IMR-90 (cell line): Measurements from ENCODE around the gene ANAPC5. TPM values are rescaled to one million over a fixed set of nuclear protein-coding genes. Genes with fewer than 3 reads are reported as not detected.

ENCODE experiments used
- ATAC-seq: fragments of 200-7000 bp; cut with Tn5 transposase; 2 replicates; pipeline ENCODE4 v1.9.1; 2020; ENCODE audit warnings: low read depth, mild to moderate bottlenecking, moderate library complexity
- BruUV-seq: library from RNA; stranded (reverse); fragments of 400-500 nt; replicated peaks from 2 replicates; lab custom pipeline; 2021; lab: Mats Ljungman, UMichigan
- CTCF ChIA-PET: fragments of 300-600 bp; formaldehyde crosslinking; extraction: SDS; loops from one replicate; lab custom pipeline; 2021; ENCODE audit warnings: antibody characterized with exemption; lab: Yijun Ruan, JAX
- POLR2A ChIA-PET: fragments of 300-600 bp; sonication (Branson Sonifier 250); formaldehyde crosslinking; loops from one replicate; lab custom pipeline; 2022; ENCODE audit warnings: antibody characterized with exemption; ENCODE audit not compliant: unreplicated experiment; lab: Charles Lee
- DNase-seq: peaks from one replicate; pipeline ENCODE4 v3.0.0; 2013
- H2AFZ ChIP-seq: replicated peaks from 2 replicates; pipeline ENCODE3; 2013; ENCODE audit warnings: low read length, mild to moderate bottlenecking; ENCODE audit not compliant: poor library complexity
- H2AK5ac ChIP-seq: 2 replicates; pipeline ENCODE4 v1.6.1; 2013; ENCODE audit warnings: low read depth, low read length, inconsistent platforms
- H2AK9ac ChIP-seq: replicated peaks from 2 replicates; pipeline ENCODE3; 2013; ENCODE audit warnings: mild to moderate bottlenecking, low read depth, low read length, moderate library complexity; ENCODE audit not compliant: poor library complexity
- H2BK120ac ChIP-seq: 2 replicates; pipeline ENCODE4 v1.6.1; 2013; ENCODE audit warnings: low read depth, low read length, inconsistent platforms
- H2BK15ac ChIP-seq: 3 replicates; pipeline ENCODE4 v1.6.1; 2013; ENCODE audit warnings: low read depth, low read length, inconsistent platforms
- H2BK20ac ChIP-seq: 2 replicates; pipeline ENCODE4 v1.6.1; 2013; ENCODE audit warnings: low read depth, mild to moderate bottlenecking, inconsistent platforms, low read length, moderate library complexity
- H2BK5ac ChIP-seq: 2 replicates; pipeline ENCODE4 v1.6.1; 2013; ENCODE audit warnings: mild to moderate bottlenecking, low read depth, low read length, inconsistent platforms; ENCODE audit not compliant: poor library complexity, severe bottlenecking
- H3K14ac ChIP-seq: replicated peaks from 2 replicates; pipeline ENCODE4 v1.6.1; 2013; ENCODE audit warnings: low read depth, low read length, inconsistent platforms
- H3K18ac ChIP-seq: 2 replicates; pipeline ENCODE4 v1.6.1; 2013; ENCODE audit warnings: low read depth, low read length, control low read depth
- H3K23ac ChIP-seq: 2 replicates; pipeline ENCODE4 v1.6.1; 2013; ENCODE audit warnings: low read depth, low read length, inconsistent platforms
- H3K27ac ChIP-seq: 2 replicates; pipeline ENCODE4 v1.5.1; 2013; ENCODE audit warnings: mild to moderate bottlenecking, control low read depth, low read length; ENCODE audit not compliant: insufficient read depth
- H3K27me3 ChIP-seq: 2 replicates; pipeline ENCODE4 v1.6.1; 2013; ENCODE audit warnings: low read length; ENCODE audit not compliant: control insufficient read depth, insufficient read depth
- H3K36me3 ChIP-seq: 2 replicates; pipeline ENCODE4 v1.6.1; 2013; ENCODE audit warnings: low read length, mixed read lengths; ENCODE audit not compliant: control insufficient read depth, insufficient read depth
- H3K4ac ChIP-seq: 2 replicates; pipeline ENCODE4 v1.6.1; 2013; ENCODE audit warnings: low read depth, low read length, inconsistent platforms
- H3K4me1 ChIP-seq: 2 replicates; pipeline ENCODE4 v1.6.1; 2013; ENCODE audit warnings: low read length, mixed read lengths; ENCODE audit not compliant: control insufficient read depth, insufficient read depth
- H3K4me2 ChIP-seq: 2 replicates; pipeline ENCODE4 v1.6.1; 2013; ENCODE audit warnings: low read depth, mild to moderate bottlenecking, control low read depth, low read length, moderate library complexity
- H3K4me3 ChIP-seq: 2 replicates; pipeline ENCODE4 v1.5.1; 2013; ENCODE audit warnings: low read depth, mild to moderate bottlenecking, control low read depth, low read length, moderate library complexity; ENCODE audit not compliant: insufficient read depth
- H3K56ac ChIP-seq: 2 replicates; pipeline ENCODE4 v1.6.1; 2013; ENCODE audit warnings: low read length, inconsistent platforms; ENCODE audit not compliant: insufficient read depth; ENCODE audit errors: extremely low read depth
- H3K79me1 ChIP-seq, 2 experiments: 2 replicates each; pipeline ENCODE4 v1.6.1; 2013; ENCODE audit warnings: low read length in 2 of 2, inconsistent platforms in 1 of 2, low read depth in 1 of 2
- H3K9ac ChIP-seq: 2 replicates; pipeline ENCODE4 v1.6.1; 2013; ENCODE audit warnings: low read depth, low read length, control low read depth
- H3K9me1 ChIP-seq: 2 replicates; pipeline ENCODE4 v1.6.1; 2013; ENCODE audit warnings: low read length, inconsistent platforms; ENCODE audit not compliant: insufficient read depth
- H3K9me3 ChIP-seq: 2 replicates; pipeline ENCODE4 v1.6.1; 2013; ENCODE audit warnings: low read length; ENCODE audit not compliant: control insufficient read depth, insufficient read depth
- H4K20me1 ChIP-seq: 2 replicates; pipeline ENCODE4 v1.6.1; 2013; ENCODE audit warnings: low read length, inconsistent platforms; ENCODE audit not compliant: insufficient read depth
- H4K5ac ChIP-seq: 2 replicates; pipeline ENCODE4 v1.6.1; 2013; ENCODE audit warnings: mild to moderate bottlenecking, low read depth, low read length, control low read depth
- H4K8ac ChIP-seq, 2 experiments: 2 replicates each; pipeline ENCODE4 v1.6.1; 2013; ENCODE audit warnings: low read depth in 2 of 2, low read length in 2 of 2, control low read depth in 1 of 2, inconsistent platforms in 1 of 2
- H4K91ac ChIP-seq: 2 replicates; pipeline ENCODE4 v1.6.1; 2013; ENCODE audit warnings: low read depth, low read length, inconsistent platforms; ENCODE audit not compliant: insufficient read depth
- BHLHE40 ChIP-seq: fragments of 150-350 bp; IDR thresholded peaks from 2 replicates; pipeline ENCODE4 v1.6.1; 2016; ENCODE audit warnings: mild to moderate bottlenecking, low read depth, low read length
- CEBPB ChIP-seq: IDR thresholded peaks from 2 replicates; pipeline ENCODE4 v1.6.1; 2012; ENCODE audit warnings: low read depth, low read length, improper control_type of control experiment
- CHD1 ChIP-seq: IDR thresholded peaks from 2 replicates; pipeline ENCODE4 v1.6.1; 2012; ENCODE audit warnings: low read depth, low read length, improper control_type of control experiment
- MAFK ChIP-seq: IDR thresholded peaks from 2 replicates; pipeline ENCODE4 v1.6.1; 2012; ENCODE audit warnings: low read depth, low read length, improper control_type of control experiment
- MAZ ChIP-seq: IDR thresholded peaks from 2 replicates; pipeline ENCODE4 v1.6.1; 2012; ENCODE audit warnings: low read depth, mild to moderate bottlenecking, low read length, improper control_type of control experiment, moderate library complexity, borderline replicate concordance
- POLR2A ChIP-seq: IDR thresholded peaks from 2 replicates; pipeline ENCODE4 v1.6.1; 2012; ENCODE audit warnings: mild to moderate bottlenecking, low read depth, low read length
- RCOR1 ChIP-seq: IDR thresholded peaks from 2 replicates; pipeline ENCODE4 v1.6.1; 2012; ENCODE audit warnings: mild to moderate bottlenecking, low read length, improper control_type of control experiment; ENCODE audit not compliant: insufficient replicate concordance
- RFX5 ChIP-seq: IDR thresholded peaks from 2 replicates; pipeline ENCODE4 v1.8.0; 2012; ENCODE audit warnings: low read depth, mild to moderate bottlenecking, low read length, moderate library complexity
- WGBS, 2 experiments: methylation state at CpG; one replicate each; pipeline versions ENCODE4 v1.1.5 to v1.1.7; 2013; ENCODE audit warnings: missing lambda C conversion rate in 2 of 2; ENCODE audit not compliant: insufficient read length in 1 of 2; ENCODE audit errors: extremely low coverage in 2 of 2; 5-methylcytosine and 5-hydroxymethylcytosine counted together
- dilution Hi-C: fragments of 300-500 bp; cut with HindIII; formaldehyde crosslinking; loops from one replicate; pipeline ENCODE4 v1.14.3; 2018; ENCODE audit warnings: low sequenced_read_pairs; ENCODE audit not compliant: unreplicated experiment
- in situ Hi-C: fragments of 300-500 bp; cut with MboI; formaldehyde crosslinking; loops from 3 replicates; pipeline ENCODE4 v1.14.3; 2019; ENCODE audit warnings: low sequenced_read_pairs, inconsistent platforms, mixed read lengths
- intact Hi-C: fragments of 100-400 bp; cut with micrococcal nuclease; formaldehyde crosslinking; loops from 2 replicates; pipeline ENCODE4 v1.10.0; 2022
- polyA plus RNA-seq, 3 experiments: library from polyadenylated mRNA; depleted of rRNA; stranded (reverse); fragments of >200 nt; gene quantifications; 2 replicates each; pipeline ENCODE4 v1.2.3, GENCODE V29; 2012; ENCODE audit warnings: low replicate concordance in 1 of 3
- total RNA-seq: library from RNA; depleted of rRNA; stranded (reverse); fragments of >200 nt; gene quantifications from 2 replicates; pipeline ENCODE4 v1.2.3, GENCODE V29; 2012

ANAPC5 gene
- total and polyA plus RNA-seq, 2 of the 4 experiments (the other 2 are of a cell fraction) = 157 to 211 TPM

GRCh38 chr12:121273364-121273896 is 78.8 kb downstream of the ANAPC5 start:
- no peaks in the 10 kb centered on the region for H3K27me3 ChIP-seq
- no peak overlapping the region for H3K27ac ChIP-seq
- H3K56ac ChIP-seq = no peak overlapping the region
- H4K5ac ChIP-seq = no peak overlapping the region
- DNase-seq (no peak), ATAC-seq (no peak)
- whole genome bisulfite sequencing, 2 experiments = 96% methylated on average over 9 of the region's 14 CpGs; no CpG with 5 or more reads in 1 of the 2 experiments
- no peak overlapping the region for H4K8ac ChIP-seq
- no peaks in the 10 kb centered on the region for H3K4me1 ChIP-seq
- H2BK120ac ChIP-seq = no peak overlapping the region
- no peak overlapping the region for H2BK5ac ChIP-seq
- H3K14ac ChIP-seq = no peak overlapping the region
- H4K91ac ChIP-seq = no peak overlapping the region
- no peak overlapping the region for H3K4me2 ChIP-seq
- no peaks in the 10 kb centered on the region for H4K20me1 ChIP-seq
- peaks cover 18% of the 10 kb centered on the region for H3K36me3 ChIP-seq
- H3K18ac ChIP-seq = no peak overlapping the region
- H2AK5ac ChIP-seq = no peak overlapping the region
- no peak overlapping the region for H3K4me3 ChIP-seq
- no peak overlapping the region for H2AK9ac ChIP-seq
- H3K9ac ChIP-seq = no peak overlapping the region
- in situ Hi-C loops = no loop called here
- H3K9me3 ChIP-seq = no peaks in the 10 kb centered on the region
- H2BK15ac ChIP-seq = no peak overlapping the region
- TF ChIP-seq CHD1 (no peak), POLR2A (no peak), RFX5 (no peak), BHLHE40 (no peak), MAZ (no peak), CEBPB (no peak), MAFK (no peak), RCOR1 (no peak)
- intact Hi-C loops = no loop called here
- H3K79me1 ChIP-seq = peaks cover 10 to 22% of the 10 kb centered on the region in 2 experiments; a peak in 3 of 4 replicates
- CTCF ChIA-PET = interaction anchor here (0.7 kb wide), 1 partner anchor 218 kb away, joined by 3 read pairs; no protein-coding TSS in a partner anchor
- no peak overlapping the region for H3K4ac ChIP-seq
- H3K9me1 ChIP-seq = no peaks in the 10 kb centered on the region
- no peak overlapping the region for H3K23ac ChIP-seq
- no peak overlapping the region for H2AFZ ChIP-seq
- POLR2A ChIA-PET = no interaction called here
- dilution Hi-C loops = no loop called here
- H2BK20ac ChIP-seq = no peak overlapping the region
- no TSS peak for BruUV-seq
